Effector memory CD8-positive, alpha-beta T cell (primary cell): ENCODE results near the gene SIRT5.

ENCODE experiments used
- ATAC-seq: fragments of 150-1000 bp; cut with Tn5 transposase; replicated peaks from 2 replicates; pipeline ENCODE4 v1.10.0; 2021; ENCODE audit warnings: mild to moderate bottlenecking, moderate library complexity
- DNase-seq, 3 experiments: peaks; one replicate each; pipeline ENCODE4 v3.0.0; 2021
- H3K27ac Mint-ChIP-seq, 2 donors: one replicate each; pipeline ENCODE4 v1.8.0; 2022; ENCODE audit warnings: mild to moderate bottlenecking in 2 of 2, mixed read lengths in 2 of 2, moderate library complexity in 2 of 2
- H3K27me3 Mint-ChIP-seq, 2 donors: one replicate each; pipeline ENCODE4 v1.8.0; 2022; ENCODE audit warnings: mixed read lengths in 2 of 2
- H3K36me3 Mint-ChIP-seq: one replicate; pipeline ENCODE4 v1.8.0; 2022; ENCODE audit warnings: mild to moderate bottlenecking, moderate library complexity, mixed read lengths; ENCODE audit not compliant: insufficient read depth
- H3K4me1 Mint-ChIP-seq, 2 donors: one replicate each; pipeline ENCODE4 v1.8.0; 2022; ENCODE audit warnings: low read depth in 2 of 2, mixed read lengths in 2 of 2
- H3K4me3 Mint-ChIP-seq, 2 donors: one replicate each; pipeline ENCODE4 v1.8.0; 2022; ENCODE audit warnings: mild to moderate bottlenecking in 2 of 2, mixed read lengths in 2 of 2, moderate library complexity in 2 of 2
- H3K9me3 Mint-ChIP-seq, 2 donors: one replicate each; pipeline ENCODE4 v1.8.0; 2022; ENCODE audit warnings: mixed read lengths in 2 of 2

Gene SIRT5

DNA sequence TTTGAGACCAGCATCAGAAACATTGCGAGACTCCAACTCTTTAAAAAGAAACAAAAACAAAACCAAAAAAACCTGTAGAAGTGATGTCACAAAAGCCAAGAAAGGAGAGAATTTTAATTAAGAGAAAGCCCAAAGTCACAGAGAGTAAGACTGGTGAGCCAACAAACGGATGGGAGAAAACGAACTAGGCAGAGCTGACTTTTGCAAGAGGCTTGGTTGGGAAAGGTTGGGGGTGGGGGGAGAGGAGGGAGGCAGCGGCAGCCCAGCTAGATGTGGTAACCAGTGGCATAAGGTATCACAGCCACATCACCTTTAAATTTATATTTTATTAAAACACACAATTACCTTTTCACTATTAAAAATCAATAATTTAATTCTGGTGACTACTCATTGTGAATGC is 64.2 kb downstream of the SIRT5 start:
- H3K4me3 Mint-ChIP-seq = no peak overlapping the region
- ATAC-seq = no peak
- no peaks in the 10 kb centered on the region for H3K9me3 Mint-ChIP-seq
- no peak for DNase-seq
- no peaks in the 10 kb centered on the region for H3K27me3 Mint-ChIP-seq
- peak overlapping the region; percentile 85 to 94 for H3K27ac Mint-ChIP-seq
- H3K36me3 Mint-ChIP-seq = peaks cover 49% of the 10 kb centered on the region
- peaks cover 8 to 9% of the 10 kb centered on the region in 2 donors for H3K4me1 Mint-ChIP-seq

DNA sequence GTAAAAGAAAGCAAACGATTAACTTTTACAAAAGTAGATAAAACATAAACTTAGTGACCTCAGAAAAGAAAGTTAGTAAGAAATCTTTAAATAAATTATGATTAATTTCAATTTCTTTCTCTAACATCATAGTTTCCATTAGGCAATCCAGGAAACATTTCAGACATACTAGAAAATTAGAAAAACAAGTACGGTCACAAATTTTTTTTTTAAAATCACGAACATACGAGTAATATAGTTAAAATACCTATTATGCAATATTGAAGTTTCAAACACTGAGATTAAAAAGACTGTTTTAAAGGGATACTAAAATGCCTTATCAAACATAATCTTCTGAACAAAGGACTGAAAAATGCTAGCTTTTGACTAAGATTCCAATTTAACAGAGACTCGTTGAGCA is 66.9 kb downstream of the SIRT5 start:
- Mint-ChIP-seq H3K36me3 (peaks cover 50% of the 10 kb centered on the region), H3K9me3 (no peaks in the 10 kb centered on the region)
- no peak for ATAC-seq

DNA sequence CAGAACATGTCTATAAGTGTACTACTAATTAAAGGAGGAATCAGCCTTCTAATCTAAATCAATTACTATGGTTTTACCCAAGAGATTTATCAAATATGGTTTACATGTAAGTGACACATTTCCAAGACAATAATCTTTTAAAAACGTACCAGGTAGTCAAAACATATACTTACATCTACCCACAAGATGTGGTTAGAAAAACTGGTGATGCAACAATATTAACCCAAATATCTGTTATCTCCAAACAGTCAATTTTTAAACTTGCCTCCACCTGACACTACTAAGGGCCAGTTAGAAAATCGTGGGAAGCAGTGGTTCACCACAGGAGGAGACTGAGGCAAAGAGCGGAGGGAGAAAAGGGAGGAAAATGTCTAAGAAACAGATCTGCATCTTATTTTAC is 68.7 kb downstream of the SIRT5 start:
- DNase-seq (no peak), ATAC-seq (no peak)
- Mint-ChIP-seq H3K27ac (peak overlapping the region in 1 of 2 donors; percentile 76), H3K27me3 (no peaks in the 10 kb centered on the region), H3K4me1 (peaks cover 5 to 10% of the 10 kb centered on the region in 2 donors), H3K36me3 (peaks cover 46% of the 10 kb centered on the region), H3K4me3 (no peak overlapping the region), H3K9me3 (no peaks in the 10 kb centered on the region)

More for the DNA sequence above, 66.9 kb downstream of the SIRT5 start:
- H3K4me3 Mint-ChIP-seq = no peak overlapping the region
- no peak for DNase-seq
- peaks cover 4 to 9% of the 10 kb centered on the region in 2 donors for H3K4me1 Mint-ChIP-seq
- H3K27ac Mint-ChIP-seq = no peak overlapping the region
- H3K27me3 Mint-ChIP-seq = no peaks in the 10 kb centered on the region

DNA sequence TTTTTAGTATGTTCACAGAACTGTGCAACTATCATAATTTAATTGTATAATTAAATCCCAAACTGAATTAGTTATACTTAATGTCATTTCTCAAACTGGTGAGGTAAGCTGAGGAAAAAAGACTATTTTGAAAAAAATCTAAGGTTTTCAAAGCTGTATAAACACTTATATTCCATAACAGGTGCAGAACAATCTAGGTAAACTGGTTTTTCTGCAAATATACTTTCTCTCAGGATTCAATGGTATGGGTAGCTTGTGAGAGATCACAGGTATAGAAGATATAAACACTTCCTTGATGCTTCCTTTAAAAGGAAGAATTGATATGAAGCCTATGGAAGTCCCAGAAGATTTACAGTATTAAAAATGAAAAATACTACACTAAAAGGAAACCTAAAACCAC is 74.4 kb downstream of the SIRT5 start:
- Mint-ChIP-seq H3K27ac (peak overlapping the region in 1 of 2 donors; percentile 1), H3K27me3 (no peaks in the 10 kb centered on the region), H3K36me3 (peaks cover 40% of the 10 kb centered on the region), H3K9me3 (no peaks in the 10 kb centered on the region), H3K4me3 (peak overlapping the region in 1 of 2 donors; percentile 2), H3K4me1 (peaks cover 6 to 28% of the 10 kb centered on the region in 2 donors)
- ATAC-seq (no peak), DNase-seq (no peak)

DNA sequence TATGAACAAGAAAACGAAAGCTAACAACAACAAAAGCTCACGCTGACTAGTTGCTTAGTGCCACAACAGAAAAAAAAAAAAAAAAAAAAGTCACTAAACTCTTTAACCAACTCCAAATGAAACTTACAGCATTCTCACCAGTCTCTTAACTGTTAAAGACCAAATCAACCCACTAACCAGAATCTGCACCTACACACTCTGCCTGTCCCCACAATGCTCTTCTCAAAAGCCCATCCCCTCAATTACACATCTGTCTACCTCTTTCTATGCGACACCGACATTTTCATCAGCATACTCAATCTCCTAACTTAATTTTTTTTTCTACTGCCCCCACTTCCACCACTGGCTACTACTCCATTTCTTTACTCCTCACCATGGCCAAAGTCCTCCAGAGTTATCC is 75.0 kb downstream of the SIRT5 start:
- peaks cover 40% of the 10 kb centered on the region for H3K36me3 Mint-ChIP-seq
- ATAC-seq (no peak), DNase-seq (no peak)
- no peaks in the 10 kb centered on the region for H3K27me3 Mint-ChIP-seq
- peaks cover 6 to 28% of the 10 kb centered on the region in 2 donors for H3K4me1 Mint-ChIP-seq
- no peaks in the 10 kb centered on the region for H3K9me3 Mint-ChIP-seq
- H3K27ac Mint-ChIP-seq = peak overlapping the region in 1 of 2 donors; percentile 1
- peak overlapping the region in 1 of 2 donors; percentile 2 for H3K4me3 Mint-ChIP-seq

DNA sequence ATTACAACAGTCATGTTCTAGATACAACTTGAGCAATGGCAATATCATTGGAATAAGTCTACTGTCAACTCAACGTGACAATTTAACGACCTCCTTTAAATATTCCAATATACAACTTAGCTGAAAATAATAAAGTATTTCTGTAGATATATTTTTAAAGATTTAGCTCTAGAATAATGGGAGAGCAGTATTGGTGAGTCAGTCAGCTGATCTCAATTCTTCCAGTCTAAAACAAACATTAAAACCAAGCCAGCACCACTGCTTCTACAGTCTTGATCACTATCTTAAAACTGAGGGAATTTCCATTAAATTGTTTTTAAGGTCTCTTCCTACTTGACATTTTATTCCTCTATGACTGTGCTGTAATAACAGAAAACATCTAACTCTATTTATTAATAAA is 78.9 kb downstream of the SIRT5 start:
- Mint-ChIP-seq H3K9me3 (no peaks in the 10 kb centered on the region), H3K4me3 (no peak overlapping the region), H3K27me3 (no peaks in the 10 kb centered on the region), H3K36me3 (peaks cover 41% of the 10 kb centered on the region), H3K27ac (no peak overlapping the region), H3K4me1 (peaks cover 6 to 26% of the 10 kb centered on the region in 2 donors)
- DNase-seq (no peak), ATAC-seq (no peak)

DNA sequence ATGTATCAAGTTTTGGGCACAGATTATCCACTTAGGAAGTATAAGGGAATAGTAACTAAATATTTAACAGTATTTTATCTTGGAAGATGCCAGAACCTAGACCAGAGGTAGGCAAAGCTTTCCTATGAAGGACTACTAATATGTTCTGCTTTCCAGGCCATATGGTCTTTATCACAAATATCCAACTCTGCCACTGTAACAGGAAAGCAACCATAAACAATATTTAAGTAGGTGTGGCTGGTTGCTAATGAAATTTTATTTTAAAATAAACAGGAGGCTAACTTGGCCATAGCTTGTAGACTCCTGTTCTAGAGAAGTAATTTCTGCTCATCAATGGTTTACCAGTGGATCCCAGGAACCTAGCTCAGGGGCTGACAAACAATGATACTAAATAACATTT is 80.1 kb downstream of the SIRT5 start:
- H3K9me3 Mint-ChIP-seq = no peaks in the 10 kb centered on the region
- H3K27me3 Mint-ChIP-seq = no peaks in the 10 kb centered on the region
- no peak for ATAC-seq
- peaks cover 37% of the 10 kb centered on the region for H3K36me3 Mint-ChIP-seq
- no peak overlapping the region for H3K27ac Mint-ChIP-seq
- H3K4me3 Mint-ChIP-seq = no peak overlapping the region
- DNase-seq = no peak
- peaks cover 10 to 28% of the 10 kb centered on the region in 2 donors for H3K4me1 Mint-ChIP-seq

DNA sequence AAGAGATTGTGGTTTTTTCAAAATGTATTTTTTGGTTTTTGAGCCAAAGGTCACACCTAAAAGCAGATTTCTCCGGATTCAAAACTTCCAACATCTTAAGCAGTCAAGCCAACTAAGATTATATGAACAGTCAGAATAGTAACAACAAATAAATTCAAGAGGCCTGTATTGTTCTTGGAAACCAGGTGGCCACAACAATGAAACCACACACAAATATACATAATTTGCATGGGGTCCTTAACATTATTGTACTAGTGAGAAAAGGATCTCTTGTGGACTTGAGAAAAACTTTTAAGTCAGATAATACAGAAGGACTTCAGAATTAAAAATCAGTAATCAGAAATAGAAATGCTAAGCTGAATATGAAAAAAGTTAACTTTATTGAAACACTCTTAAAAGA is 81.3 kb downstream of the SIRT5 start:
- peaks cover 12 to 32% of the 10 kb centered on the region in 2 donors for H3K4me1 Mint-ChIP-seq
- H3K9me3 Mint-ChIP-seq = no peaks in the 10 kb centered on the region
- no peaks in the 10 kb centered on the region for H3K27me3 Mint-ChIP-seq
- DNase-seq (no peak), ATAC-seq (no peak)
- H3K36me3 Mint-ChIP-seq = peaks cover 32% of the 10 kb centered on the region
- H3K4me3 Mint-ChIP-seq = no peak overlapping the region
- H3K27ac Mint-ChIP-seq = no peak overlapping the region

DNA sequence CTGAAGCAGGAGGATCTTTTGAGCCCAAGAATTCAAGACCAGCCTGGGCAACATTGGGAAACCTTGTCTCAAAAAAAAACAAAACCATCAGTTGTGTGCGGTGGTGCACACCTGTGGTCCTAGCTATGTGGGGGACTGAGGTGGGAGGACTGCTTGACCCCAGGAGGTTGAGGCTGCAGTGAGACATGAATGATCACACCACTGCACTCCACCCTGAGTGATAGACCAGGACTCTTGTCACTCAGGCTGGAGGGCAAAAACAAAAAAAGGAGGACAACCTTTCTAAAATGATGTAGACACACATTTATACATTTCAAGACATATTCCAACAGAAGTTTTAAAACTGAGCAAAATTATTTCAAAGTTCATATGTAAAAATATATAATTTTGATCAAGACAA is 85.9 kb downstream of the SIRT5 start:
- Mint-ChIP-seq H3K4me3 (peak overlapping the region; percentile 20 to 23), H3K27ac (peak overlapping the region; percentile 24 to 46), H3K9me3 (no peaks in the 10 kb centered on the region), H3K27me3 (no peaks in the 10 kb centered on the region), H3K4me1 (peaks cover 43 to 71% of the 10 kb centered on the region in 2 donors), H3K36me3 (peaks cover 11% of the 10 kb centered on the region)
- ATAC-seq = no peak
- no peak for DNase-seq

DNA sequence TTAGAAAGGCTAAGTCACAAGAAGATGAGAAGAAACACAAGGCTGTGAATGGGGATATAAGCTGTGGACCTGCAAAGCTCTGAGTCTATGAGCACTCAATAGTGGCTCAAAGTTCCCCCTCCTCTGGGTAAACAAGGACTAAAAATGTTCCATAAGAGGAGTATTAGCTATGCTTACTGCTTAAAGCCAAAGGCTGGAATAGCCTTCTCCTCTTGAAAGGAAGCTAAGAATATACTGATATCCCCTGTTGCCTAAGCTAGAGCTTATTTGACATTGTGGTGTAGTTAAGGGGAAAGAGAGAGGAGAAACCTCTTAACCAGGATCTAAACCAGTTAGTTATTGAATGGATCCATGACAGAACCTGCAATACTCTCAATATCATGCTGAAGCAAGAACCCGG is 86.5 kb downstream of the SIRT5 start:
- Mint-ChIP-seq H3K36me3 (peaks cover 7% of the 10 kb centered on the region), H3K4me1 (peaks cover 48 to 78% of the 10 kb centered on the region in 2 donors), H3K27ac (peak overlapping the region in 1 of 2 donors; percentile 55), H3K27me3 (no peaks in the 10 kb centered on the region), H3K4me3 (no peak overlapping the region), H3K9me3 (no peaks in the 10 kb centered on the region)
- ATAC-seq (no peak), DNase-seq (no peak)

DNA sequence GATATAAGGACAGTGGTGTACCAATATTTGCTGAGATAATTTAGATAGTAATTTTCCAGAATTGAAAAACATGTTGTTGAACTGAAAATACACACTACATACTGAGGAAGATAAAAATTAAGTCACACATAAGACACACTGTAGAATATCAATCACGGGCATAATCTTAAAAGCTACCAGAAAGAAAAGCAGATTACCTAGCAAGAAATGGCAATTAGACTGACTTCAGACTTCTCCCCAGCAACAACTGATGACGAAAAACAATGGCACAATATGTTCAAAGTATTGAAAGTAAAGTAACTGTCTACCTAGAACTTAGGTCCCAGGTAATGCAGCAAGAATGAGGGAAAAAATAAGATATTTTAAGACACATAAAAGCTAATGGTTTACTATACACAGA is 87.2 kb downstream of the SIRT5 start:
- no peak for DNase-seq
- no peak for ATAC-seq
- peak overlapping the region in 1 of 2 donors; percentile 28 for H3K4me3 Mint-ChIP-seq
- H3K4me1 Mint-ChIP-seq = peaks cover 50 to 82% of the 10 kb centered on the region in 2 donors
- H3K27me3 Mint-ChIP-seq = no peaks in the 10 kb centered on the region
- H3K36me3 Mint-ChIP-seq = peaks cover 1% of the 10 kb centered on the region
- H3K9me3 Mint-ChIP-seq = no peaks in the 10 kb centered on the region
- peak overlapping the region in 1 of 2 donors; percentile 57 for H3K27ac Mint-ChIP-seq

DNA sequence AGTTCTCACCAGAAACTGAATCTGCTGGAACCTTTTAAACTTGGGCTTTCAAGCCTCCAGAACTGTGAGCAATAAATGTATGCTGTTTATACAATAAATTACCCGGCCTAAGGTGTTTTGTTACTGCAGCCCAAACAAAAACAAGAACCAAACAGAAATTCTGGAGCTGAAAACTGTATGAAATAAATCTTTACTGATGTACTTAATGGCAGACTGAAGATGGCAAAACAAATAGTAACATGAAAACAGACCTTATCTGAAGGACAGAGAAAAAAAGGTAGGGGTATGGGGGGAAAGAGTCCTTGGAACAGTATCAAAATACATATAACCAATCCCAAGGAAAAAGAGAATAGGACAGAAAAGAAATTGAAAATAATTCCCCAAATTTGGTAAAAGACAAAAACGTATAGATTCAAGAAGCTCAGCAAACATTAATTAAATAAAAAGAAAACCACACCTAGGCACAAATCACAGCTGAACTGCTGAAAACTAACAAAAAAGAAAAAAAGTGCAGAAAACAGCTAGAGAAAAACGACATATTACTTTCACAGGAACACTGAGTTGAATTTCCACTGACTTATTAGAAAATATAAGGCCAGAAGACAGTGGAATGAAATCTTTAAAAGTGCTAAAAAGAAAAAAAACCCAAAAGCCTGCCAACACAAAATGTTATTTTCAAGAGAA is 88.4 kb downstream of the SIRT5 start:
- no peaks in the 10 kb centered on the region for H3K27me3 Mint-ChIP-seq
- no peak for DNase-seq
- peak overlapping the region; percentile 5 to 68 for H3K27ac Mint-ChIP-seq
- no peaks in the 10 kb centered on the region for H3K36me3 Mint-ChIP-seq
- ATAC-seq = no peak
- no peaks in the 10 kb centered on the region for H3K9me3 Mint-ChIP-seq
- peaks cover 61 to 92% of the 10 kb centered on the region in 2 donors for H3K4me1 Mint-ChIP-seq
- H3K4me3 Mint-ChIP-seq = peak overlapping the region; percentile 22 to 28

DNA sequence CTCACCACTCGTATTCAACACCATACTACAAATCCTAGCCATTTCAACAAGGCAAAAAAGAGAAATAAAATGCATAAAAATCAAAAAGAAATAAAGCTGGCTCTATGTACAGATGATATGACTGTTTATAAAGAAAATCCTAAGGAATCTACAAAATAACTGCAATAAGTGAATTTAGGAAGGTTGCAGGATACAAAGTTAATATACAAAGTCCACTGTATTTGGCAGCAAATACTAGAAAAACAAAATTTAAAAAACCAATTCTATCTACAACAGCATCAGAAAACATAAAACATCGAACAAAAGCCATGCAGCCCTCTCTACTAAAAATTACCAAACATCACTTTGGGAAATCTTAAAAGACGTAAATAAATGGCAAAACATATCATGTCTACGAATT is 89.6 kb downstream of the SIRT5 start:
- no peaks in the 10 kb centered on the region for H3K27me3 Mint-ChIP-seq
- H3K4me3 Mint-ChIP-seq = peak overlapping the region in 1 of 2 donors; percentile 9
- H3K27ac Mint-ChIP-seq = peak overlapping the region in 1 of 2 donors; percentile 68
- no peaks in the 10 kb centered on the region for H3K9me3 Mint-ChIP-seq
- ATAC-seq (no peak), DNase-seq (no peak)
- H3K36me3 Mint-ChIP-seq = no peaks in the 10 kb centered on the region
- H3K4me1 Mint-ChIP-seq = peaks cover 69 to 95% of the 10 kb centered on the region in 2 donors
